Testis (tissue), 2 donors: ENCODE data around the gene NAP1L4.

Experiments
- CTCF ChIP-seq, 3 experiments: fragments of 450-650 bp in 2 of 3; fragments of 200-600 bp in 1 of 3; sonication (generic) in 1 of 3; IDR thresholded peaks; one replicate each; pipeline ENCODE4 v1.5.1; 2016 to 2019; ENCODE audit warnings: antibody characterized with exemption in 3 of 3, mild to moderate bottlenecking in 2 of 3, moderate library complexity in 1 of 3
- POLR2A ChIP-seq: fragments of 450-650 bp; IDR thresholded peaks from one replicate; pipeline ENCODE4 v1.6.1; 2017; ENCODE audit warnings: antibody characterized with exemption, mild to moderate bottlenecking, moderate library complexity

- no peak for TF ChIP-seq POLR2A
- no peak for TF ChIP-seq CTCF (IDR thresholded peaks at IDR 0.05)
Measured at GRCh38 chr11:2912498-2912897, 79.6 kb downstream of the NAP1L4 start.
